ENCODE measurements around the gene POU4F3.
"Not testable (repeated sequence)": the region's sequence is repeated elsewhere in the genome, so short reads cannot be mapped to it uniquely, and the experiment has no call there.

The POU4F3 gene, protein sequence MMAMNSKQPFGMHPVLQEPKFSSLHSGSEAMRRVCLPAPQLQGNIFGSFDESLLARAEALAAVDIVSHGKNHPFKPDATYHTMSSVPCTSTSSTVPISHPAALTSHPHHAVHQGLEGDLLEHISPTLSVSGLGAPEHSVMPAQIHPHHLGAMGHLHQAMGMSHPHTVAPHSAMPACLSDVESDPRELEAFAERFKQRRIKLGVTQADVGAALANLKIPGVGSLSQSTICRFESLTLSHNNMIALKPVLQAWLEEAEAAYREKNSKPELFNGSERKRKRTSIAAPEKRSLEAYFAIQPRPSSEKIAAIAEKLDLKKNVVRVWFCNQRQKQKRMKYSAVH

GRCh38 chr5:146338774-146339714, at the start of gene POU4F3:
Gene POU4F3, plus strand, starts transcription at chr5:146338839. Its CDS starts 274 bp downstream, at chr5:146339113.
- TF ChIP-seq, protein P1, sequence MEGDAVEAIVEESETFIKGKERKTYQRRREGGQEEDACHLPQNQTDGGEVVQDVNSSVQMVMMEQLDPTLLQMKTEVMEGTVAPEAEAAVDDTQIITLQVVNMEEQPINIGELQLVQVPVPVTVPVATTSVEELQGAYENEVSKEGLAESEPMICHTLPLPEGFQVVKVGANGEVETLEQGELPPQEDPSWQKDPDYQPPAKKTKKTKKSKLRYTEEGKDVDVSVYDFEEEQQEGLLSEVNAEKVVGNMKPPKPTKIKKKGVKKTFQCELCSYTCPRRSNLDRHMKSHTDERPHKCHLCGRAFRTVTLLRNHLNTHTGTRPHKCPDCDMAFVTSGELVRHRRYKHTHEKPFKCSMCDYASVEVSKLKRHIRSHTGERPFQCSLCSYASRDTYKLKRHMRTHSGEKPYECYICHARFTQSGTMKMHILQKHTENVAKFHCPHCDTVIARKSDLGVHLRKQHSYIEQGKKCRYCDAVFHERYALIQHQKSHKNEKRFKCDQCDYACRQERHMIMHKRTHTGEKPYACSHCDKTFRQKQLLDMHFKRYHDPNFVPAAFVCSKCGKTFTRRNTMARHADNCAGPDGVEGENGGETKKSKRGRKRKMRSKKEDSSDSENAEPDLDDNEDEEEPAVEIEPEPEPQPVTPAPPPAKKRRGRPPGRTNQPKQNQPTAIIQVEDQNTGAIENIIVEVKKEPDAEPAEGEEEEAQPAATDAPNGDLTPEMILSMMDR (IDR thresholded peaks at IDR 0.05; ENCODE audit: control insufficient read depth, extremely low read depth, insufficient read depth): no peak
- no peak for DNase-seq (ENCODE audit: low read depth)
- H3K4me3 ChIP-seq (ENCODE audit: low read depth, low read length): no peak within 1 kb of the TSS

- no peak overlapping the region for H3K4me3 ChIP-seq (ENCODE audit: low read depth, low read length)
- TF ChIP-seq, protein P1 (IDR thresholded peaks at IDR 0.05; ENCODE audit: control insufficient read depth, extremely low read depth, insufficient read depth): no peak
- no peak for DNase-seq (ENCODE audit: low read depth)
Observed at GRCh38 chr5:146290318-146290717, 48.3 kb upstream of the POU4F3 start.

DNA sequence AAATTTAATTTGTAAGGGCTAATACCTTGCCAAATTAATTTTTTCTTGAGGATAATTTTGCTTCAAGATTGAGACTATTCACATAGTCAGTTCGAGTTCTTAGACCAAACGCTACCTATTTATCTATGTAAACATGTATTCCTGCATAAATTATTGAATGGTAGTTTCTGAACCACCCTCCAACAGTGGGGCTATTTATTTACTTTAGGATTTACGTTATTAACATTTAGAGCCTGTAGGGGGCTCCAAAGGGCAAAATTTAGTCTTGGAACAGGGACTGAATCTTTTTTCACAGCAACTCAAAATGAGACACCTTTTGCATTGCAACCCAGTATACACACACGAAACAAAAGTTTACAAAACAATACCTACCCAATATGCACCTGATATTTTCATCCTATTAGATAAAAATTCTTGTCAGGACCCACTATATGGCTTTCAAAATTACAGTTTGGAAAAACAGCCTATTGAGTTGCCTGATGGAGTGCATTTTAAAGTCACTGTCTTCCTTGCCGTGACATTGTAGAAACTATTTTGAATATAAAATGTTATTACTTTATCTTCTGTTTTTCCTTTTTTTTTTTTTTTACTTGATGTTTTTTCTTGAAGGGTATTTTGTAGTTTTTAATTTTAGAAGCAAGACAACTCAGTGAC, 47.1 kb upstream of the POU4F3 start:
- TF ChIP-seq, protein P1 (IDR thresholded peaks at IDR 0.05; ENCODE audit: control insufficient read depth, extremely low read depth, insufficient read depth): peak; percentile 51
- H3K4me3 ChIP-seq (ENCODE audit: low read depth, low read length): no peak overlapping the region
- DNase-seq (ENCODE audit: low read depth): peak; percentile 17

GRCh38 chr5:146296245-146296644, 42.4 kb upstream of the POU4F3 start:
- TF ChIP-seq, protein P1 (IDR thresholded peaks at IDR 0.05; ENCODE audit: control insufficient read depth, extremely low read depth, insufficient read depth): no peak
- no peak for DNase-seq (ENCODE audit: low read depth)
- H3K4me3 ChIP-seq (ENCODE audit: low read depth, low read length): no peak overlapping the region

GRCh38 chr5:146298920-146299319, 39.7 kb upstream of the POU4F3 start:
- DNase-seq (ENCODE audit: low read depth); H3K4me3 ChIP-seq (ENCODE audit: low read depth, low read length): not testable (repeated sequence)

- H3K4me3 ChIP-seq (ENCODE audit: low read depth, low read length): no peak overlapping the region
- TF ChIP-seq, protein P1 (IDR thresholded peaks at IDR 0.05; ENCODE audit: control insufficient read depth, extremely low read depth, insufficient read depth): no peak
- DNase-seq (ENCODE audit: low read depth): no peak
Observed at GRCh38 chr5:146301626-146302025, 37.0 kb upstream of the POU4F3 start.

DNA sequence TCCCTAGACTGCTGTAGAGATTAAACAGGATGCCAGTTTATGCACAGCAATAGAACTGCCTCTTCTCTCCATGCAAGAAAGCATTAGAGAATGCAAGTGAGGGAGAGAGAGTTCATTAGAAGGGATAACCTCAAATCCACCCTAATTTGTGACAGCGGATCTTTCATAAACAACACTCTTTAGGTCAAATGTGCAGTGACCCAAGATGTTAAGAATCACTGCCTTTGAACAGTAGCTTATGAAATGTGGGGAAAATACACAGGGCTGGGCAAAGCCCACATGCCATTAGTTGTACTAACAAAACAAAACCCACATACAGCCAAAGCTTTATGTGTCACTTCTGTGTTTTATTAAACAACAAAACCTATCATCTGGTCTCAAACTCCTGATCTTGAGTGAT, 36.2 kb upstream of the POU4F3 start:
- no peak for DNase-seq (ENCODE audit: low read depth)
- H3K4me3 ChIP-seq (ENCODE audit: low read depth, low read length): no peak overlapping the region
- TF ChIP-seq, protein P1 (IDR thresholded peaks at IDR 0.05; ENCODE audit: control insufficient read depth, extremely low read depth, insufficient read depth): no peak
